AG10803 (cell line): ENCODE results near the gene KCP.
"Not testable (repeated sequence)": the region's sequence is repeated elsewhere in the genome, so short reads cannot be mapped to it uniquely, and the experiment has no call there.

Source experiments
- DNase-seq: peaks from one replicate; pipeline ENCODE4 v3.0.0; 2010; ENCODE audit warnings: low read depth
- H3K4me3 ChIP-seq: 2 replicates; pipeline ENCODE4 v1.5.1; 2011; ENCODE audit warnings: mild to moderate bottlenecking, low read length, control low read depth
- CTCF ChIP-seq: conservative IDR thresholded peaks from 2 replicates; pipeline ENCODE4 v1.5.1; 2011; ENCODE audit warnings: mild to moderate bottlenecking, low read length, control low read depth, inconsistent platforms

The KCP gene

GRCh38 chr7:128948312-128948973 lies 37.9 kb upstream of the KCP start:
- no peak overlapping the region for H3K4me3 ChIP-seq
- no peak for TF ChIP-seq CTCF
- peak; percentile 8 for DNase-seq

- no peak for DNase-seq
- TF ChIP-seq CTCF: no peak
Measured at GRCh38 chr7:128947854-128948253, 37.3 kb upstream of the KCP start.

GRCh38 chr7:128946936-128947830 lies 36.7 kb upstream of the KCP start:
- TF ChIP-seq CTCF: no peak
- no peak overlapping the region for H3K4me3 ChIP-seq
- no peak for DNase-seq

More at GRCh38 chr7:128947854-128948253, 37.3 kb upstream of the KCP start:
- no peak overlapping the region for H3K4me3 ChIP-seq

- no peak for DNase-seq
- H3K4me3 ChIP-seq: no peak overlapping the region
- TF ChIP-seq CTCF: no peak
Measured at GRCh38 chr7:128945668-128946366, 35.3 kb upstream of the KCP start.

- no peak for DNase-seq
- no peak for TF ChIP-seq CTCF
- H3K4me3 ChIP-seq: no peak overlapping the region
Measured at GRCh38 chr7:128944487-128945236, 34.2 kb upstream of the KCP start.

GRCh38 chr7:128943251-128943650 lies 32.7 kb upstream of the KCP start:
- not testable (repeated sequence) for H3K4me3 ChIP-seq, DNase-seq

- H3K4me3 ChIP-seq: no peak overlapping the region
- no peak for DNase-seq
- TF ChIP-seq CTCF: no peak
Measured at GRCh38 chr7:128941946-128942526, 31.5 kb upstream of the KCP start.
